ENCODE data around the gene COASY. TPM values are rescaled to one million over a fixed set of nuclear protein-coding genes. Genes with fewer than 3 reads are reported as not detected.

COASY gene
- total RNA-seq, result 43.4 and 44.7 TPM in 2 replicates

GRCh38 chr17:42561897-42562387 lies at the start of gene COASY:
COASY (plus strand) TSS chr17:42562148; CDS start chr17:42562623, 475 bp downstream.

GRCh38 chr17:42536048-42536371 lies 25.9 kb upstream of the COASY start, which contains the start of gene NAGLU:
NAGLU (plus strand) TSS chr17:42536241; CDS start chr17:42536273, 32 bp downstream.

DNA sequence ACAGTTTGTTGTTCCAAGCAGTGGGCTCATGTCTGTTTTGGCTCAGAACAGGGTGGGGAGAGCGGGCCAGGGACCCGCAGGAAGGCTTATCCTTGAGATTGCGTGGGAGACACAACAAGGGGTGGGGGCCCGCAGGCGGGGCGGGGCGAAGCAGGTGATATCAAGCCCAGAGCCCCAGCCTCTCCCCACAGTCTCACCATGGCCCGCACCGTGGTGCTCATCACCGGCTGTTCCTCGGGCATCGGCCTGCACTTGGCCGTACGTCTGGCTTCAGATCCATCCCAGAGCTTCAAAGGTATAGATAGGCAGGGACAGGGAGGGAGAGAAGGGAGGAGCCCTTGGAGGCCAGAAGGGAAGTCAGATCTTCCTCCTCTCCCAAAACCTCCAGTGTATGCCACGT lies 9.2 kb upstream of the COASY start, which contains the start of gene HSD17B1:
Gene HSD17B1 (plus strand): TSS at position 188 of the 400 bp plus-strand sequence. CDS start 11 bp downstream, at position 199.

DNA sequence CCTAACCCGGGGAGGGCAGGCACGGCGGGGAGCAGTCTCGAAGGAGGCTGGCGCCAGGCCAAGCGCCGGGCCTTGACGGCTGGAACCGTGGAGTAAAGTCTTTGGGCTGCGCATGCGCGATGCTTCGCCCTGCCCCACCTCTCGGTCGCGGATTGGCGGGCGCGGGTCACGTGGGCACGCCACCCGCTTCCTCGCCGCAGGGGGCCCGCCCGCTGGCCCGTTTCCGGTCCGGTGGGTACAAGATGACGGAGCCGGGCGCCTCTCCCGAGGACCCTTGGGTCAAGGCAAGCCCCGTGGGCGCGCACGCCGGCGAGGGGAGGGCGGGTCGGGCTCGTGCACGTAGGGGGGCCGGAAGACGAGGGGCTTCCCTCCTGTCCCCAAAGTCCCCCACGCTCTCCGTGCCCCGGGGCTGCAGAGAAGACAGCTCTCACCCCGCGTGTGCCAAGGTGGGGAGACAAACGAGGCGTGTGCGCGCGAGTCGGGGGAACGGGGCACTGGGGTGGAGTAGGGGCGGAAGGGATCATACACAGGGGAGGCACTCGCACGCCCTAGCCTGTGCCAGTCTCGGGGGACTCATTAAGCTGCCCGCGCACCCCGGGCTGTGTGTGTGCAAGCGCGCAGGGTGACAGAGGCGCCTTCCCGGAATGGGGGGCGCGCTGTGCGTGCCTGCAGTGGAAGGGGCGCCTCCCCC lies 5.1 kb downstream of the COASY start, which contains the start of gene MLX:
Gene MLX (plus strand): TSS at position 218 of the 691 bp plus-strand sequence. CDS start 25 bp downstream, at position 243.

GRCh38 chr17:42577532-42578281 lies 15.8 kb downstream of the COASY start, which contains the start of gene PSMC3IP:
PSMC3IP (minus strand) TSS chr17:42577729; CDS start chr17:42577686, 43 bp downstream.

GRCh38 chr17:42609182-42609813 lies 47.4 kb downstream of the COASY start, which contains the start of the genes RETREG3 and TUBG1:
RETREG3 (minus strand) TSS chr17:42609374; CDS start chr17:42609324, 50 bp downstream.
TUBG1 (plus strand) TSS chr17:42609683; CDS start chr17:42609738, 55 bp downstream.

Other genes starting within 250 kb of the COASY start
- gene STAT3, start 173.7 kb upstream of the COASY start, total RNA-seq, result 43.0 and 43.3 TPM in 2 replicates
- 474 and 513 TPM in 2 replicates for gene CAVIN1, start 138.9 kb upstream of the COASY start, total RNA-seq
- 15.8 and 19.6 TPM in 2 replicates for gene ATP6V0A1, start 103.3 kb upstream of the COASY start, total RNA-seq
- 31.4 and 37.3 TPM in 2 replicates for gene NAGLU, start 25.9 kb upstream of the COASY start, total RNA-seq
- 0.84 and 1.3 TPM in 2 replicates for gene HSD17B1, start 9.2 kb upstream of the COASY start, total RNA-seq
- gene MLX, start 5.0 kb downstream of the COASY start, total RNA-seq, result 40.9 and 41.5 TPM in 2 replicates
- gene PSMC3IP, start 15.6 kb downstream of the COASY start, total RNA-seq, result 14.6 and 17.0 TPM in 2 replicates
- 33.3 and 38.8 TPM in 2 replicates for gene RETREG3, start 47.2 kb downstream of the COASY start, total RNA-seq
- 119 and 128 TPM in 2 replicates for gene TUBG1, start 47.5 kb downstream of the COASY start, total RNA-seq
- 8.5 and 11.8 TPM in 2 replicates for gene TUBG2, start 97.1 kb downstream of the COASY start, total RNA-seq
- 18.4 and 24.0 TPM in 2 replicates for gene PLEKHH3, start 114.8 kb downstream of the COASY start, total RNA-seq
- 4.3 and 4.7 TPM in 2 replicates for gene CCR10, start 119.7 kb downstream of the COASY start, total RNA-seq
- gene CNTNAP1, start 120.4 kb downstream of the COASY start, total RNA-seq, result 16.0 and 16.4 TPM in 2 replicates
- gene EZH1, start 182.9 kb downstream of the COASY start, total RNA-seq, result 8.2 and 9.4 TPM in 2 replicates
- 0.59 and 1.5 TPM in 2 replicates for gene RAMP2, start 199.1 kb downstream of the COASY start, total RNA-seq
- gene VPS25, start 211.3 kb downstream of the COASY start, total RNA-seq, result 96.5 and 96.9 TPM in 2 replicates
- 0.74 and 1.7 TPM in 2 replicates for gene WNK4, start 218.5 kb downstream of the COASY start, total RNA-seq
- gene COA3, start 236.6 kb downstream of the COASY start, total RNA-seq, result 90.8 and 94.0 TPM in 2 replicates
- gene CNTD1, start 236.7 kb downstream of the COASY start, total RNA-seq, result not detected in 2 replicates